ENCODE results near the gene ASB16. TPM values are rescaled to one million over a fixed set of nuclear protein-coding genes. Genes with fewer than 3 reads are reported as not detected.
"Not testable (repeated sequence)": the region's sequence is repeated elsewhere in the genome, so short reads cannot be mapped to it uniquely, and the experiment has no call there.

Gene ASB16
- total RNA-seq, 1 experiment from 2014 or later: not detected

GRCh38 chr17:44146375-44147346 is 23.8 kb upstream of the ASB16 start:
- no peak for DNase-seq (ENCODE audit: low read depth)

DNA sequence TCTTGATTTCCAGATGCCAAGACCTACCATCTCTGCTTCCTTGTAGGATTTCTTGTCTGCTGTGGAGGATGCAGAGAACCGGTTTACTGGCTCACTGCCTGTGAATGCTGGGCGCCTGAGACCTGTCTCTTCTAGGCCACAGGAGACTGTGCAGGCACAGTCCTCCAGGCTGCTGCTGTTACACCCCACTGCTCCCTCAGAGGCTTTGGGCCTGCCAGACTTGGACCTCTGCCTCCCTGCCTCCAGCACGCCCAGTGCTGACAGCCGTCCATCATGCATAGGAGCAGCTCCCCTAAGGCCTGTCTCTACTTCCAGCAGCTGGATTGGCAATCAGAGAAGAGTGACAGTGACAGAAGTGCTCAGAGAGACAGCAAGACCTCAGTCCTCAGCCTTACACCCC is 22.7 kb upstream of the ASB16 start:
- DNase-seq (ENCODE audit: low read depth): no peak

DNA sequence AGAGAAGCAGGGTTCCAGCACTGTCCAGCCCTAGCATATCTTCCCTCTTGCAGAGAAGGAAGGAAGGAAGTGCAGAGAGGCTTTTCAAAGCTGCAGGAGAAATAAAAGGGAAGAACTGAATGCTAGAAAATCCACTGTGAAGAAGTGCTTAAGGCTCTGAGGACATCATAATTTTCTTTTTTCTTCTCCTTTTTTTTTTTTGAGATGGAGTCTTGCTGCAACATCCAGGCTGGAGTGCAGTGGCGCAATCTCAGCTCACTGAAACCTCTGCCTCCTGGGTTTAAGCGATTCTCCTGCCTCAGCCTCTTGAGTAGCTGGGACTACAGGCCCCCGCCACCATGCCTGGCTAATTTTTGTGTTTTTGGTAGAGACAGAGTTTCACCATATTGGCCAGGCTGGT is 21.4 kb upstream of the ASB16 start:
- not testable (repeated sequence) for DNase-seq (ENCODE audit: low read depth)

GRCh38 chr17:44149750-44150329 is 20.7 kb upstream of the ASB16 start:
- no peak for DNase-seq (ENCODE audit: low read depth)

DNA sequence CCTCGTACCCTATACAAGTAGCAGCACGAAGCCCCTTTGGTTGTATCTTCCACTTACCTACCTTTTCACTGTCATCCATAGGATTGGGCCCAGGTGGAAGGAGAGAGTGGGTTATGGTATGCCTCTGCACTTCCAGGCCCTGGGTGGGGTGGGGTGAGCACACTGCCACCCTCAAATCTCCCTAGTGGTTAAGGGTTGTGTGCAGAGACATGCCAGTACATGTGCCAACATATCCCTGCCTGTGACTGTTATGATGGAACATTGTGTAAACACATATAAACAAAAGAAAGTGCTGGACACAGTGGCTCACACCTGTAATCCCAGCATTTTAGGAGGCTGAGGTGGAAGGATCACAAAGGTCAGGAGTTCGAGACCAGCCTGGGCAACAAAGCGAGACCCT is 17.6 kb upstream of the ASB16 start:
- no peak for DNase-seq (ENCODE audit: low read depth)

DNA sequence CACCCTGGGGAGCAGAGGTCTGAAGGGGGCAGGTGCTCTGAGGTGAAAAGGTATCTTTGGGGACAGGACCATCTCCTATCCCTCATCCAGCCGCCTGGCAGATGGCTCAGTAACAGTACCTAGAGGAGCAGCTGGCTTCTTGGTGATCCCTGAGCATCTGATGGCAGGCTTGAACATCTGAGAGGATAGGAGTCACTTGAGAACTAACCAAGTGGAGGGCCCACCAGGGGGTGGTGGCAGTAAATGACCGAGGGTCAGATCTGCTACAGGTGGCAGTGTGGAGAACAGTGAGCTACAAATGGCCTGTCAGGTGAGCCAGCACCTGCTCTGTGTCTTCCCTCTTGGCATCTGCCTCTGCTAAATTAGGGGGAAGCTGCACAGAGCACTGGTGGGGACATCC is 15.0 kb upstream of the ASB16 start:
- no peak for DNase-seq (ENCODE audit: low read depth)

GRCh38 chr17:44159519-44160210 is 10.8 kb upstream of the ASB16 start:
- no peak for DNase-seq (ENCODE audit: low read depth)

DNA sequence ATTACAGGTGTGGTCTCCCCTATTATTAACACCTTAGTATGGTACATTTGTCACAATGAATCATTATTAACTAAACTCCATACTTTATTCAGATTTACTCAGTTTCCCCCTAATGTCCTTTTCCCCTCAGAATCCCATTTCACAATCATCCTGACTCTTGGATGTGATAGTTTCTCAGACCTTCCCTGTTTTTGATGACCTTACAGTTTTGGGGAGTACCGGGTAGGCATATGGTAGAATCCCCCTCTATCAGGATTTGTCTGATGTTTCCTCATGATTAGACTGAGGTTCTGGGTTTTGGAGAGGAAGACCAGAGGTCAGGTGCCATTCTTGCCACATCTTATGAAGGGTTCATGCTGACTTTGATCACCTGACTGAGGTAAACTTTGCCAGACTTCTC is 6.0 kb upstream of the ASB16 start:
- no peak for DNase-seq (ENCODE audit: low read depth)

DNA sequence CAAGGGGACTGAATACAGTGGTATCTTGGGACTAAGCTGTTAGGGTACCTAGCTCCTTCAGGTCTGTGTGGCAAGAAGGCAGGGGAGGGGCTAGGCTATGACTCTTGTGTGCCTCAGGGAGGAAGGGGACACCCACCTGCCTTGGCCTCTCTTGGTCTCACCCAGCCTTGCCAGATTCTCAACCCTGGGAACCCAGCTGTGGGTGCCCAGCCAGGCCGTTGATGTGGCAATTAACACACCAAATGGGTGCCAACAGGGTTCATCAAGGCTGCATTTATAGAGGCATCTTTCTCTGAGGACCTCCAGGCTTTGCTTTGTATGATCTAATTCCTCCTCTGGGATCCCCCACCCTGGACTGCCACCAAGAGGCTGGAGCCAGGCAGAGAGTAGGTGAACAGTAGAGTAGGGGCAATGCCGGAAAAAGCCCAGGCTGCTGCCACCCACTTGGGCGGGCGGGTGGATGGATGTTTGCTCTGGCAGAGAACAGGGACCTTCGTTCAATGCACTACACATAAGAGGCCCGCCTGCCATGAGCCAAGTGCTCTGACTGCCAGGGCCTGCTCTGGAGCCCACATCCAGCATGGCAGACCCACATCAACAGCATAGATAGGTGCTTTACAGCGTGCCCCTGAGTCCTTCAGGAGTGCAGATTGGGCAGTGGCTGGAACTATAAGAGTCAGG is 3.2 kb upstream of the ASB16 start:
- DNase-seq (ENCODE audit: low read depth): no peak

GRCh38 chr17:44170135-44170498 is 387 bp upstream of the ASB16 start:
- DNase-seq (ENCODE audit: low read depth): no peak

DNA sequence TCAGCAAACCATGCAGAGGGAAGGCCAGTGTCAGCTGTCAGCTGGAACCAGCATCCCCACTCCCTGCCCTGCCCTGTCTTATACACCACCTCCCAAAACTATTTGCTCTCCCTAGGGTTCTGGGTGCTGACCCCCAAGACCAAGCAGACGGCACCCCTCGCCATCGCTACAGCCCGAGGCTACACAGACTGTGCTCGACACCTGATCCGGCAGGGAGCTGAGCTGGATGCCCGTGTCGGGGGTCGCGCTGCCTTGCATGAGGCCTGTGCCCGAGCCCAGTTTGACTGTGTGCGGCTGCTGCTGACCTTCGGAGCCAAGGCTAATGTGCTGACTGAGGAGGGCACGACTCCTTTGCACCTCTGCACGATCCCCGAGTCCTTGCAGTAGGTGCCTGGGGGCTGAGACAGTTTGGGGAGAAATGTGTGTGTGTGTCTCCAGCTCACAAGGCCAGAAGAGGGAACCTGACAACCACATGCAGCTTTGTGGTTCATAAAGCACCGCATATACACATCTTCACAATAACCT is 1.5 kb downstream of the ASB16 start:
- no peak for DNase-seq (ENCODE audit: low read depth)

- DNase-seq (ENCODE audit: low read depth): no peak
Observed at GRCh38 chr17:44174427-44174826, 3.9 kb downstream of the ASB16 start.

DNA sequence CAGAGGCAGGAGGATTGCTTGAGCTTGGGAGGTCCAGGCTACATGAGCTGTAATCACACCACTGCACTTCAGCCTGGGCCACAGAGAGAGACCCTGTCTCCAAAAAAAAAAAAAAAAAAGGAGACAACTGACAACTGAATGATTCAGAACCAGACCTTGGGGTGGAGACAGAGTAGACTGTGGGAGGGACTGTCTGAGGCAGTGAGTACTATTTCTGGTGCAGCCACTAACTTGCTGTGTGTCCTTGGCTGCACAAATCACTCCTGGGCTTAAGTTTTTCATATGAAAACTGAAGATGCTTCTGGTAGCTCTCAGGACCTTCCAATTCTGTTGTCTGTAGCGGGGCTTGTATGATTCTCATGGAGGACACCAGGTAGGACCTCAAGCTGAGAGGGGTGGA is 5.8 kb downstream of the ASB16 start:
- DNase-seq (ENCODE audit: low read depth): no peak

DNA sequence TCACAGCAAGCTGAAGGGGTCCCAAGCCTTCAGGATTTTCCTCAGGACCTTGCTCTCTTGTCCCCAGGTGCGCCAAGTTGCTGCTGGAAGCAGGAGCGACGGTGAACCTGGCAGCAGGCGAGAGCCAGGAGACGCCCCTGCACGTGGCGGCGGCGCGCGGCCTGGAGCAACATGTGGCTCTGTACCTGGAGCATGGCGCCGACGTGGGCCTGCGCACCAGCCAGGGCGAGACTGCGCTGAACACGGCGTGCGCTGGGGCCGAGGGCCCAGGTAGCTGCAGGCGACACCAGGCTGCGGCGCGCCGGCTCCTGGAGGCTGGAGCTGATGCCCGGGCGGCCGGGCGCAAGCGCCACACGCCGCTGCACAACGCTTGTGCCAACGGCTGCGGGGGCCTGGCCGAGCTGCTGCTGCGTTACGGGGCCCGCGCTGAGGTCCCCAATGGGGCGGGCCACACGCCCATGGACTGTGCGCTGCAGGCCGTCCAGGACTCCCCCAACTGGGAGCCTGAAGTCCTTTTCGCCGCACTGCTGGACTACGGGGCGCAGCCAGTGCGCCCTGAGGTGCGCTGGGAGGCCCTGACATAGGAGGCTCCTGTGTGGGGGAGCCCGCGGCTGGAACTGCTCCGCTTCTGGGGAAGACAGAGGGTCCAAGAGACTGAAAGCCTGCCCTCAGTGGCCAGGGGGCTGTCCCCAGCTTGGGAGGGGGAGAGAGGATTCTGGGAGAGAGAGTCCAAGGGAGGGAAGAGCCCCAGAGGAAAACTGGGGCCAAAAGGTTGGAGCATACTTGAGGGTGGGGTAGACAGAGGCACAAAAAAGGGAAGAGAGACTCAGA is 6.4 kb downstream of the ASB16 start:
- DNase-seq (ENCODE audit: low read depth): no peak

DNA sequence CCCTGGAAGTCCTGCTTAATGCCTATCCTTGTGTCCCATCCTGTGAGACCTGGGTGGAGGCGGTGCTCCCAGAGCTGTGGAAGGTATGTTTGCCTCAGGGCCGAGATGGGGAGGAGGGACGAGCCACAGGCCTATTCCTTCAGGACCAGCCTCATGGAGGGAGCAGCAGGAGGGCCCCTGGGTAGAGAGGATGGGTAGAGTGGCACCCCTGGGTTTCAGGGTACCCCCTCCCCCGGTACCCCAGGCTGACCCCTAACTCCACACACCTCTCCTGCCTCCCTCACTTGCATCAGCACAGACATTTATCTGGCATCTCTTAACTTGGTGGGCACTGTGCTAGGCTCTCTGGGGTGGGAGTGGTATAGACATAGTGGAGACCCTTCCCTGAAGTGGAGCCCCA is 7.1 kb downstream of the ASB16 start:
- no peak for DNase-seq (ENCODE audit: low read depth)

- DNase-seq (ENCODE audit: low read depth): no peak
Observed at GRCh38 chr17:44178133-44178532, 7.6 kb downstream of the ASB16 start.

DNA sequence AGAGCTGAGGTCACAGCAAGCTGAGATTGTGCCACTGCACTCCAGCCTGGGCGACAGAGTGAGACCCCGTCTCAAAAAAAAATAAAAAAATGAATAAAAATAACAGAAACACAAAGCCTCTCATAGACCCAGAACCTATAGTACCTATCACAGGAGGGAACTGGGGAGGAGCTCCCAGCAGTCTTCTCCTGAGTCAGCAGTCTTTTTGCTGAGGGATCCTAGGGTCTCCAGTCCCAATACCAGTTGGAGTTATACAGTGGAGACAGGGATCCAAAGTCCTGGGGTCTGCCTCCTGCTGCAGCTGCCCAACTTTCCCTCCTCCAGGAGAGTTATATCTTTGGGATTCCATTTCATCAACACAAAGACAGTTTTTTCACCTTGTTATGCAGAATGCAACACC is 12.5 kb downstream of the ASB16 start:
- DNase-seq (ENCODE audit: low read depth): no peak

DNA sequence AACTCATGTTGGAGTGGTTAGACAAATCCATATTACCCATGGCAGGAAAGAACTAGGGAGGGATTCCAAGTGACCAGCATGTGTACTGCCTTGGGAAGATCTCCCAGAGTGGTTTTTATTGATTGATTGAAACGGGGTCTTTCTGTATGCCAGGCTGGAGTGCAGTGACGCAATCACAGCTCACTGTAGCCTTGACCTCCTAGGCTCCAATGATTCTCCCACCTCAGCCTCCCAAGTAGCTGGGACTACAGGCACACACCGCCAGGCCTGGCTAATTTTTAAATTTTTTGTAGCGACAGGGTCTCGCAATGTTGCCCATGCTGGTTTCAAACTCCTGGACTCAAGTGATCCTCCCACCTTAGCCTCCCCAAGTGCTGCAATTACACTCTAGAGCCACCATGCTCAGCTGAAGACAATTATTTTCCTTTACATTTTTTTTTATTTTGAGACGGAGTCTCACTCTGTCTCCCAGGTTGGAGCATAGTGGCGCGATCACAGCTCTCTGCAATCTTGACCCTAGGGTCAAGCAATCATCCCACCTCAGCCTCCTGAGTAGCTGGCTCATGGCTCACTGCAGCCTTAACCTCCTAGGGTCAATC is 13.8 kb downstream of the ASB16 start:
- DNase-seq (ENCODE audit: low read depth): no peak

GRCh38 chr17:44186307-44187130 is 16.0 kb downstream of the ASB16 start, which contains the start of gene TMUB2:
Gene TMUB2, plus strand, starts transcription at chr17:44186972. Its CDS starts 737 bp downstream, at chr17:44187709.
- peak; percentile 98 for DNase-seq (ENCODE audit: low read depth)
